ENCODE measurements around the gene OR2G3. TPM values are rescaled to one million over a fixed set of nuclear protein-coding genes. Genes with fewer than 3 reads are reported as not detected.
A peak's percentile ranks its signal among the peaks of the same experiment; 100 is the strongest.

Gene OR2G3
- total RNA-seq (2014; rRNA removed; shearing (Covaris generic)), result not detected in 2 replicates

DNA sequence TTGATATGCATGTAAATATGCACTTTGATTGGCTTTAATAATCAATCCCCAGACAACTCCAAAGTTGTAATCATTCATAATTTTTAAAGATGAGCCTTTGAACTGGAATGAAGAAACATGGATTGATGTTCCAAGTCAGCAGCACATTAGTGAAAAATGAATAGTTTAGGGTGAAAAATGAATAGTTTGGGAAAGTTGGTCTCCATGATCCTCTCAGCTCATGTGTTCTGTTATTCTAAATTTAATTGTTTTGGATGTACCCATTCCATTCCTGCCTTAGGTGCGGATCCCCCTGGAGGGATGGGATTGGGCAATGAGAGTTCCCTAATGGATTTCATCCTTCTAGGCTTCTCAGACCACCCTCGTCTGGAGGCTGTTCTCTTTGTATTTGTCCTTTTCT is at the start of gene OR2G3:
OR2G3 (plus strand) TSS at position 301 of the 400 bp plus-strand sequence; CDS start at position 301, 0 bp downstream.
- DNase-seq (ENCODE audit: low spot score), result no peak

DNA sequence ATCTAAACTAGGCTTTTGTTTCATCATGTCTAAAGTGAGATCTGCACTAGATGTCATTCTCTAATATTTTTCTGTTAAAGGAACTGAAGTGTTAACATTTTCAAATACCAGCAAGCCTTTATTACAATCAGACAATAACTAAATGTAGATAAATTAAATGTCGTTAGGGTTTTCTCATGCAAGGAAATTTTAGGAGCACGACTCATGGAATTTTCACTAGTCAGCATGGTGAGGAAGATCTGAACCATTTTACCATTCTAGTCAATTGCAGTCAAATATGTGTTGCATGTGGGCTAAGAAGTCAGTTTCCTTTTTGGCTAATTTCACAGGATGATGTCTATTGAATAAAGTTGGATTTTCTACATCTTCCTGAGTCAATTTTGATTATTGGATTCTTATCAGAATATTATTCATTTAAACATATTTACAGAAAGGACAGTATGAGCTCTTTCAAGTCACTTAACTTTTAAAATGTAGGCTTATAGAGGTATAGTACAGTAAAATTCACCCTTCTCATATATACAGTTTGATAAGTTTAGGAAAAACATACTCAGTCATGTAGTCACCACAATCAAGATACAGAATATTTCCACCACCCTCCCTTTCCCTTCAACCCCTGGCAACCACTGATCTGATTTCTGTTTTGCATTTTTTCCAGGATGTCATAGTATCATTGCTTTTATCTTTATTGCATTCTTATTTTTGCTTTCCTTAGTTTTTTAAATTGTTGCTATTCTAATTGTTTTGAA is 47.3 kb upstream of the OR2G3 start:
- no peak for DNase-seq (ENCODE audit: low spot score)

DNA sequence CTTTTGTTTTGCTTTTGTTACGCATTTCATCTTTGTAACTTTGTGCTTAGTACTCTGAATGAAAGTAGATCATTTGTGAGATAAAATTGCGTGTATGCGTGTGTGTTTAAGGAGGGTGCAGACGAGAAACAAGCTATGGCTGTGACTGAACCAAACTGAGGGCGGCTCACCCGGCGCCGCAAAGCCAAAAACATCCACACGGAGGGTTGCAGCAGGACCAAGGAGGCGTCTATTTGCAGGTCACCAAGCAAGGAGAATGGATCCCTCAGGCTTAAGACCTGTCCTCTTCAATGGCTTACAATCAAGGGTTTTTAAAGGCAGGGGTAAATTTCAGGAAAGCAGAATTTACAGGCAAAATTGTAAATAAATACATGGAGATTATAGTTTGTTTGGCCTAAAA is 43.7 kb upstream of the OR2G3 start:
- DNase-seq (ENCODE audit: low spot score), result no peak

DNA sequence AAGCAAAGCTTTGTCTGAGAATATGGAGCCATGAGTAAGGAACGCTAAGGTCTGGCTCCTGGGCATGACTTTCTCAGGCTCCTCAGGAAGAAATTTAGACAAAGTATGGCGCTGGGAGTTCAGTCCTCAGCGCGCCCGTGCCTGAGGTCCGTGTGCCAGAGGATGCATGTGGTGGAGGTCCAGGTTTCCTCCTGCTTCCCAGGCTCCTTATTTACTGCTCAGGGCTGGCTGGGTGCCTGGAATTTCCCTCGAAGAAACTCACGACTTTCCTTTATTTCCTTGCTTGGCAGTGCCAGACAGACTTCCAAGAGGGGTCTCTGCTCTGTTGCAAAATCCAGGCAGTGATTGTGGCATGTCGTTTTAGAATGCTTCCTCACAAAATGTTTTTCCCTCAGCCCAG is 43.2 kb upstream of the OR2G3 start:
- DNase-seq (ENCODE audit: low spot score), result peak; percentile 18

DNA sequence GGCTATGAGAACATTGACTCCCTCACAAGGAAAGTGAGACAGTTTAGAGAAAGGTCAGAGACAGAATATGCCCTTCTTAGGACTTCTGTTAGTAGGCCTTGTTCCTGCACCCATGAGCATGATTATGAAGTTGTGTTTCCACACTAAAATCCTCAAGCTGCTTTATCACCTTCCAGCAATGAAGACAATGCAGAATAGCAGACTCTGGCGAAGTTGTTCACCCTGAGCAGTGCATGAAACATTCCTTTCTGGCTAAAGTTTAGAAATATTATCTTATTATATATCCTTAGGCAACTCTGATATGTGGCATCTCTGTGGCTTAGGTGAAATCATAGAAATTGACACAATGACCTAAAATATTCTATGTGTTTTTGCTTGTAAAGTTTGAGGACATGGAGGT is 31.1 kb upstream of the OR2G3 start:
- no peak for DNase-seq (ENCODE audit: low spot score)

DNA sequence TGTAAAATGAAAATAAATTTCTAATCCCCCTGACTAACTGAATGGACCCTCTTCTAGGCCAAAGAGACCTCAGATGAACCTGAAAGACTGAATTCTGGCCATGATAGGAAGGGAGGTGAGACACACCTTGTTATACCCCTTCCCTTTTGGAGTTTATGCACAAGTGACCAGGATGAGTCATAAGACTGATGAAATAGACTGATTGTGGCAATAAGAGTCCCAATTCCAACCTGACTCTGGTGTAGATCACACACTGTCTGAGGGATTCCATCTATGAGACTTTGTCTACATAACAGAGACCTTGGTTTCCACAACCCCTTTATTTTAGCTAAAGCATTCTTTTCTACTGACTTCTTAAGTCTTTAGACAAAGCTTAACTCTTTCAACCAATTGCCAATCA is 30.7 kb upstream of the OR2G3 start:
- no peak for DNase-seq (ENCODE audit: low spot score)

DNA sequence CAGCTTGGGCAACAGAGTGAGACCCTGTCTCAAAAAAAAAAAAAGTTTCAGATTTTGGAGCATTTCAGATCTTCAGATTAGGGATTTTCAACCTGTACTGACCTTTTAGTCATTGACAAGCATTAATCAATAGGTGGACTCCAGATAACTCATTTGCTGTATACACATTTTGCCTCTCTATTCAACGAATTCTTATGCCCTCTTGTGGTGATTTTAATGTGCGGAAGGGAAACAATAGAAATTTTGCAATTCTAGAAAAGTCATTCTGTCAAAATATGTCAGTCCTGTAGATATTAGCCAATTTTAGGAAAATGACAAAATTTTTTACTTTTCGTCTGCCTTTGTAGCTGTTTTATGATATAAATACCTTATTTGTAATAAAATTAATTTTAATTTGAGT is 28.9 kb upstream of the OR2G3 start:
- no peak for DNase-seq (ENCODE audit: low spot score)

DNA sequence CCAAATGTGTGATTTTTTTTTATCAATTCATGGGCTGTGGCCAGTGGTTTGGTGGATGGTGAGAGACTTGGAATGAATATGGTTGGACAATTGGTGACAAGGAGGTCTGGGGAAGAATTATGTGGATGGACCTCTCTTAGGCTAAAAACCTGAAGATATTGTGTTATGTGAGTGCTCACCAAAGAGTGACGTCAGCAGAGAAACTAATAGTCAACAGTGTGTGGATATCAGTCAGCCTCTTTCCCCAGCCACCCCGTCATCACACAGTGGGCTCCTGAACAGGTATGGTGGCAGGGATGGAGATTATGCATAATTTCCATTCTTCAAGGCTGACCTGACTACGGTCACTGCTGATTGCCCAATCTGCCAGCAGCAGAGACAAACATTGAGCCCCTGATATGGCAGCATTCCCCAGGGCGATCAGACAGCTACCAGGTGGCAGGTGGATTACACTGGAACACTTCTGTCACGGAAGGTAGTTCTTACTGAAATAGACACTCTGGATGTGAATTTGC is 26.4 kb upstream of the OR2G3 start:
- no peak for DNase-seq (ENCODE audit: low spot score)

DNA sequence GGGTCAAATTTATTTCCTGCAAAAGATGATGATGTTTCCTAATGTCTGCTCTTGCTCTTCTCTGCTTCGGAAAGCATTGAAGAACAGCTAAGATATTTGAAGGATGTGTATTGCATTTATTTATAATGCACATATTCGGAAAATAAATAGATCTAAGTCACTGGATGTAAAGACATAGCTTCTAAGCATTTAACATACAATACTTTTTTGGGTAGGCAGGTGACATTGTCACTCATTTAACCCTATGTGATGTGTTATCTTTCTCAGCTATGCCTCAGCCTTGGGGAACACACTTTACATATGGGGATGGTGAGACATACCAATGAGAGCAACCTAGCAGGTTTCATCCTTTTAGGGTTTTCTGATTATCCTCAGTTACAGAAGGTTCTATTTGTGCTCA is 17.3 kb upstream of the OR2G3 start, which contains the start of gene OR2G2:
OR2G2 (plus strand) TSS at position 301 of the 400 bp plus-strand sequence; CDS start at position 301, 0 bp downstream.
- DNase-seq (ENCODE audit: low spot score), result no peak

DNA sequence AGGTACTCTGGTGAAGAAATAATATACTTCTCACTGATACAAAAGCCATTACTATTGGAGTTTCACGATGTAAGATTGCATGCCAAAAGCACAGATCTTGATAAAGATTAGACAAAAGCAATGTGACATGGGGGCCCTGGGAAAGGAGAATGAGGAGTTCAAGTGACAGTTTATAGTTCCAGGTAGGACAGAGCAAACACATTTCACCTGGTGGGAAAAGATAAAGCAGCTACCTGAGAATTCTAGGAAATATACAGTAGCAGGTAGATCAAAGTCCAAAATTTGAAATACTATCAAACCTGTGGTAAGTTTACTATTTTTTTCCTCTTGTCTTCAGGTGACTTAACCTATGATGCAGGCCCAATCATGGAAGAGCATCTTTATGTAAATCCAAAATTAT is 8.0 kb downstream of the OR2G3 start:
- no peak for DNase-seq (ENCODE audit: low spot score)

DNA sequence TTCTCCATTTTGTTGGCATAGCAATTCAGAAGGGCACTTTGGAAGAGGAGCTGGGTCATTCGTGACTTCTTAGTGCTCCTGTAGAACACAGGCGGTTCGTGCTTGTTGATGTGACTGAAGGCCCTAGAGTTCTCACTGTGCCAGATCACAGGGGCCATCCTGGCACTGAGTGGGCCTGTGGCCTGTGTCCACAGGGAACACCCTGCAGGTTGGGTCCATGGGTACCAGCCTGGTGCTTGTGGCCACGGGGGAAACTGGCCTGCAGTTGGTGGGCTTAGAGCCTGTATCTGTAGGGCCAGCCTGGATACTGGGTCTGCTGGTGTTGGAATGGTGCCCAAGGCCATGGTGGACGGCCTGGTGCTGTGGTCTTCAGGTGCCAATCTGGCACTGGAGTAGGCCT is 9.2 kb downstream of the OR2G3 start:
- DNase-seq (ENCODE audit: low spot score), result no peak

DNA sequence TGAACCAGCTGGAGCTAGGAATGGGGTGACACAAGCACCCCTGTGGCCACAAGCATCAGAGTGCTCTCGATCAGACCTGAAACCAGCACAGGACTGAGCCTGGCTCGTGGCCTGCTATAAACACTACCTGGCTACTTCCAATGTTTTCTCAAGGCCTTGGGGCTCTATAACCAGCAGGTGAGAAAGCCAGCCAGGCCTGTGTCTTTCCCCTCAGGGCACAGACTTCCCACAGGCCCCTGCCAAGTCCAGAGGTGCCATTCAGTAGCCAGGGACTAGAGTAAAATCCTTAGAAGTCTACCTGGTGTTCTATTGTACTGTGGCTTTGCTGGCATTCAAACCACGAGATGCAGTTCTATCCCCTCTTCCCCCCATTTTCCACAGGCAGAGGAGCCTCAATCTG is 22.6 kb downstream of the OR2G3 start:
- no peak for DNase-seq (ENCODE audit: low spot score)

DNA sequence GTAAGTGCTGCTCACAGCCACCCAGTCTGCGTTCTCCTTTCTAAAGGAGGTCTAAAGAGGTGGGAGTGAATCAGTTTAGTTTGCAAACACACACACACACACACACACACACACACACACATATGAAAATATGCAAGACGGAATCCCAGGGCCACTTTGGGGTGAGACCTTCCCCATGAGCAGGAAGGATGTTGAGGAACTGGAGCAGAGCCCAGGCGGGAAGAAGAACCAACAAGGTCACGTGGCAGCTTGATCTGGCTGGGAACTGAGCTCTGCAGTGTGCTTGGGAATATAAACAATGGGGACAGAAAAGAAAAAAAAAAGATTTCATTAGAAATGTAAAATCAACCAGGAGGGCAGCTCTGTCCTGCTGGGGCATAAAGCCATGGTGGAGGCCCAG is 32.6 kb downstream of the OR2G3 start:
- no peak for DNase-seq (ENCODE audit: low spot score)

DNA sequence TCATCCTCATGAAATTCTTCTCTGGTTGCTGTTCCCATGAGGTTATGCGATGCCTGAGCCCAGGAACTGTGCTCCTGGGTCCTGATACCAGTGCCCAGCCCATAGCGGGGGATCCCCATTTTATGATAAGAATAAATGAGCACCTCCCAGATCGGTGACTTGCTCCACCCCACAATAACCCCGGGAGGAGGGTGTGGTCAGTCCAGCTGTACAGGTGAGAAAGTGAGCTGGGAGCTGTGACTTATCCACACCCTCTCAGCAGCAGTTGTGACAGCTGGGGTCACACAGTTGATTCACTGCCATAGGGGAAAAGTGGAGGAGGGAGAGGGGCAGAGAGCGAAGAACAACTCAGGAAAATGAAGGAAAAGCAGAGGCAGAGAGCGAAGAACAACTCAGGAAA is 33.4 kb downstream of the OR2G3 start:
- no peak for DNase-seq (ENCODE audit: low spot score)

DNA sequence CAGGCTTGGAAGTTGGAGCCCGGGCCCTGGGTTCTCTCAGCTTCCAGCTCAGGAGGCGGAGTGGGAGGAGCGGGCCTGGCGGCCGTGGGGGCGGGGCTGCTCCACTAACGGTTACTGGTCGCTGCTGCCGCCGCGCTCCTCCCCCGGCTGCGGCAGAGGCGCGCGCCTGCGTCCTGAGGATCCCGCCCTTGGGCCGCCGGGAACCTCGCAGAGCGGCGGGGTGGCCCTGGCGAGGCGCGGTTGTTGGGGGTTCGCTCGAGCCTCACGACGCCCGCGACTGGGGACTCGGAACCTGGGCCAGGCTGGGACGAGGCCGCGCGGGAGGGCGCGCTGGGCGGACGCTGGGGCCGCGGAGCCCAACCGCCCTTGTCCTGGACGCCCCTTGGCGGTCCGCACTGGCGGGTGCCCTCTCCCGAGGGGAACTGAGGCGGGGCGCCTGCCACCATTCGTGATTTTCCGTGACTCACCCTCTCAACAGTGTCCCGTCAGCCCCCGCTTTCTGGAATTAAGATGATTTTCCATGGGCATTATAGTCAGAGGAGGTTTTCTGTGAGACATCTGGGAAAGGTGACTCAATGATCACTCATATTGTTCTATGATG is 34.1 kb downstream of the OR2G3 start:
- DNase-seq (ENCODE audit: low spot score), result no peak

DNA sequence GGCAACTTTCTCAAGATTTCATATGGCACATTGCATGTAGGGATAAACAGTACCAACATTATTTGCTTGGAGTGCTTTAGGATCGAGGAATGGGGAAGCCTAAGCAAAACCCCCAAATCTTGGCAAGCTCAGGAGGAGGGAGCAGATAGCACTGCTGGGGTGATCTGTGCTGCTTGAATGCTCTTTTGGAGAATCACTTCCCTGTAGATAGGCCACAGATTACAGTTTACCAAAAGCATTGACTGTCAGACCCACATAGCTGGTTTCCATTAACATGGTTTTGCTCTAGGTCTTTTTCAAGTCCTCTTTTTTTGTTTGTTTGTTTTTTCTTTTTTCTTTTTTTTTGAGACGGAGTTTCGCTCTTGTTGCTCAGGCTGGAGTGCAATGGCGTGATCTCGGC is 37.4 kb downstream of the OR2G3 start:
- DNase-seq (ENCODE audit: low spot score), result no peak

DNA sequence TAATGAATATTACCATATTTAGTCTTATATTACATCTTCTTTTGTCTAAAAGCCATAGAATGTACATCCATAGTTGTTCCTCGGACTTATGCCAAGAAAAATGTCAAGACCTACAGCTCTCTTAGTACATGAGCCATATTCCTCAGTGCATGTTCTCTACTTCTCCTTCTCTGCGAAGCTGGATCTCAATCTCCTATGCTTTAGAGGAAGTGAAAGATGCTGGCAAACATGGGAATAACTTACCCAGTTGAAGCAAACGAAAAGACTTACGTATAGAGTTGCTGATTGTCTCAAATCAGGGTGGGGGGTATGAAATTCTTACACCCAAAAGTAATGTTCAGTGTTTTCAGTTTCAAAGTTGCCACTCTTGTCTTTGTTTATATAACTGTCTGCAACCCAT is 41.5 kb downstream of the OR2G3 start:
- DNase-seq (ENCODE audit: low spot score), result no peak

DNA sequence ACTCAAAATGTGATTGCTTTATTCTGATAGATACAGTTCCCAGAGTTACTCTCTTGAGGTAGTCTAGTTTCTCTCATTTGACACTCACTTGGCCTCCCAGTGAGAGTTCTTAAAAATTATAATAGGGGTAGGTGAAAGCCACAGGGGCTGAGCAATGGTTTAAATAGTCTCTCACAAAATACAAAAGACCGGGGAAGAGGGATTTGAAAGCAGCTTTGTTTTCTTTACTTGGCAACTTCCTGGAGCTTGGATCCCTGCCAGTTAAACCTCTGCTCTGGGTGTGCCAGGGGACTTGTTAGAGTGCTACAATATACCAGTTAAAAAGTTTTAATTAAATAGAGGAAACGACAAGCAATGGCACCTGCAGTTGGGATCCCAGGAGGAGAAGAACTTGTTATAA is 42.5 kb downstream of the OR2G3 start:
- DNase-seq (ENCODE audit: low spot score), result no peak

DNA sequence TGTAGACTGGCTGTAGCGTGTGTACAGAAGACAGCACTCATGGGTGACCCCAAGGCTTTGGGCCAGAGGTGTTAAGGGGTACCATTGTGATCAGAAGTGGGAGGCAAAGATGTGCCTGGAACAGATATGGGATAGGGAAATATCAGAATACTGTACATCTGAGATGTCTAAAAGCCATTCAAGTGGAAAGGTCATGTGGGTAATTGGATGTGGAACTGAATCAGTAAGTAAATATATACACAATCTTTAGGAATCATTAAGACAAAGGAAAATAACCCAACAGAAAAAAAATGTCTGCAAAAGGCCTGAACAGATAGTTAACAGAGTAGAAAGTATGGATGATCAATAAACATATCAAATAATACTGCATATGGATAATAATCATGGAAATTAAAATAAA is 47.7 kb downstream of the OR2G3 start:
- no peak for DNase-seq (ENCODE audit: low spot score)
